GM15510 (cell line): ENCODE measurements around the gene DTX4.

ENCODE experiments used
- POLR2A ChIP-seq: IDR thresholded peaks from 3 replicates; pipeline ENCODE4 v1.6.1; 2011; ENCODE audit warnings: borderline replicate concordance; ENCODE audit not compliant: insufficient read length; ENCODE audit errors: extremely low read depth

The DTX4 gene

DNA sequence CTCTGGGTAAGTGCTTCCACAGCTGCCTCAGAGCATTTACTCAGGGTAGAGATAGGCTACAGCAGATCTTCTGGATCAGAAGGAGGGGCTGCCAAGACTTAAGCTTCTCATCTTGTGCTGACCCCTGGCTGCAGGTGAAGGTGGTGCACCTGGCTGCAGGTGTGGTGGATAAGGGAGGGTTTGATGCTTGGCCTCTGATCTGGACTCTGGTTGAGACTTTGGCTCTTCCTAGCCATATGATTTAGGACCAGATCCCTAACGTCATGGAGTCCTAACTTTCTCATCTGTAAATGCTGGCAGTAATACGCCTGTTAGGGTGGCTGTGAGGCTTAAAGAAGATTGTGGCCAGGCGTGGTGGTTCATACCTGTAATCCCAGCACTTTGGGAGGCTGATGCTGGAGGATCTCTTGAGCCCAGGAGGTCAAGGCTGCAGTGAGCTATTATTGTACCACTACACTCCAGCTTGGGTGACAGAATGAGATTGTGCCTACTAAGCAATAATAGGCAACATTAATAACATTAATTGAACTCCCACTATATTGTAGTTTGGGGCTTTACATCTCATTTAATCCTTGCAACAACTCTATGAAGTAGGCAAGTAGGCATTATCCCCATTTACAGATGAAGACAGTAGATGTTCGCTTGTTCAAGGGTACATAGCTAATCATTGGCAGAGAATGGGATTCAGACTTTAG, 10.7 kb downstream of the DTX4 start:
- no peak for TF ChIP-seq POLR2A

DNA sequence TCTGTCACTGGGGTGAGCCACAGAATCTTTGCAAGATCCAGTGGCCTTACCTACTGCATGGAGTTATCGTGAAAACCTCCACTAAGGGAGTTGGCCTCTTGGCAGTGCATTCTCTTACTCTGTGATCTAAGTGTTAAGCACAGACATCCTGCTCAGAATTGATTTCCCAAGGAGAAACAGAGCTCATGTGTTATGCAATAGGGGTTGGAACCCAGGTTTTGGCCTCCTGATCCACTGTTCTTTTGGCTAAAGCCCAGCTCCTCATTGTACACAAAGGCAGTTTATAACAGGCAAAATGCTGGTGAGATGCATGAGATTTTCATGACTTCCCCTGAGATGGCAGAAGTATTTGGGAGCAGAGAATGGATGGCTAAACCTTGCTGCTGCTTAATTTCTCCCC, 11.8 kb downstream of the DTX4 start:
- no peak for TF ChIP-seq POLR2A

DNA sequence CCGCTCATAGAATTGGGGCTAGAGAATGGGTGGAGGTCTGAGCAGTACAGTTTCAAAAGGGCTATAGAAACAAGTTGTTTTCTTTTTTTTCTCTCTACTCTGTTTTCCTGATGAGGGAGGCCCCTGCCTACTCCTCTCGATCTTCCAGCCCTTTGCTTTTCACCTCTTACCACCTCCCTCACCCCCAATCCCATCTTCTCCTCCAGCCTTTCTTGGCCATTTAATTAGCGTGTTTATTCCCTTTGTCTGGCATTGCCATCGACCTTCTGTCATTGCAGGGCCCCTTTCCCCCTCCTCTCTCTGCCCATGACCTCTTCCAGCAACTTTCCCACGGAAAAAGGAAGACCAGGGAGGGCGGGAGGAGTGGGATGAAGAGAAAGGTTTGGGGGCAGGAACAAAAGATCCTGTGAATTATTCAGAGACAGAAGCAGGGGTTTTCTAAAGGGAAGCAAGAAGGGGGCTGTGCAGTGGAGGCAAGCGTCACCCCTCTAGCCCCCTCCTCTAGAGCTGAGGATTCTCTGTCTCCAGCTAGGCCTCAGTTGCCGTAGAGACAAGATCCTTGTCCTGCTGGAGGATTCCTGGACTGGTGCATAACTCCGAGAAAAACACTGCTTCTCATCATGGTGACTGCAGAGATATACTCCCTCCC, 12.9 kb downstream of the DTX4 start:
- no peak for TF ChIP-seq POLR2A

DNA sequence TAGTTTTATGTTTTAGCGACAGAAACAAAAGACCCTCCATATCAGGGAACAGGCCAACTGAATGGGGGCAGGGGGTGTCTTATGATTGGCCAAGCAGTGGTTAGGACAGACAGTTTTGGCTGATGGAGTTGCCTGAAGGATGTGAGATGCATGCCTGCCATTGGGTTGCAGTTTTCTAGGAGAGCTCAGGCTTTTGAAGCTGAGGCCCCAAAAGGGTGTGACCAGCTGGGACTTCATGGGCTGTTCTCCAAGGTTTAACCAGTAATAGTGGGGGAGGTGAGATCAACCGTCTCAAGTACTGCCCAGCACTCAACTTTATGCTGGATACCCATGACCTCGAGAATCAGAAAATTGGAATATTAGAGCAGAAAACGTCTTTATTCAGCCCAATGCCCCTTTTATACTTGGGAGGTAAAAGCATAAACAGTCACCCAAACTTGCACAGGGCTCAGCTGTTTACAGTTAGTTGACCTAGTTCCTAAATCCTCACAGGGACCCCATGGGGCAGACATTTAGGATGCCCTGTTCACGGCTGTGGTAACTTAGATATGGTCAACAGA, 13.5 kb downstream of the DTX4 start:
- TF ChIP-seq POLR2A: no peak

DNA sequence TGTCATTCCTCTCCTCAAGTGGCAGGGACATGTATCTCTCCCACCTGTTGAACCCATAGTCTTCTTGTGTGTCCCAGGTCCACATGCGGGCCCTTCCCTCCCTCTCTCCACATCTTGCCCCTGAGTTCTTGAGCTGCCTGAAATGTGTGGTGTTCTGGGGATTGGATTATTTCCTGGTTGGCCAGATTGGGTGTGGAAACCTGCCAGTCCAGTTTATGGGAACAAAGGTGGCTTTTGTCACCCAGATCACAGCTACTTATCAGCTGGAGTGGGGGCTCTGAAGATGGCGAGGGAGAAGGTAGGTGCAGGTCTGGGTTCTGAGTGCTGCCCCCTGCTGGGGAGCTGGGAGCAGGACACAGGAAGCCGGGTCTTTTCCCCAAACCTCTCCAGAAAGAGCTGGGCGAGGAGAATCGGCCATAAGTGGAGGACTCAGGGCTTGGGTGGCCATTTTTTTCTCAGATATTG, 14.2 kb downstream of the DTX4 start:
- TF ChIP-seq POLR2A: no peak

DNA sequence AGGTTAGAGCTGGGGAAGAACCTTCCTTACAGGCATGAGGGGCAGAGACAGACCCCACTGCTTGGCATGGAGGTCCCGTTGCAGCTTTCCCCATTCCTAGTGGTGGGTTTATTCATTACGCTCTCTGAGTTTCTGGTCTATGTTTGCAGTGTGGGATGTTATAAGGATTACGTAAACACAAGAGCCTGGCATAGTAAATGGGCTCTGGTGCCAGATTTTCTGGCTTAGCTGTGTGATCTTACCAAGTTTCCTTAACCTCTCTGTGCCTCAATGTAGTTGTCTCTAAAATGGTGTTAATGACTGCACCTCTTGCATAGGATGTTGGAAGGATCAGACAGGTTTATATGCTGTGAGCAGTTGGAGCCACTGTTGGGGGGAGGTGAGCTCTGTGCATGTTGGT, 15.1 kb downstream of the DTX4 start:
- TF ChIP-seq POLR2A: no peak

DNA sequence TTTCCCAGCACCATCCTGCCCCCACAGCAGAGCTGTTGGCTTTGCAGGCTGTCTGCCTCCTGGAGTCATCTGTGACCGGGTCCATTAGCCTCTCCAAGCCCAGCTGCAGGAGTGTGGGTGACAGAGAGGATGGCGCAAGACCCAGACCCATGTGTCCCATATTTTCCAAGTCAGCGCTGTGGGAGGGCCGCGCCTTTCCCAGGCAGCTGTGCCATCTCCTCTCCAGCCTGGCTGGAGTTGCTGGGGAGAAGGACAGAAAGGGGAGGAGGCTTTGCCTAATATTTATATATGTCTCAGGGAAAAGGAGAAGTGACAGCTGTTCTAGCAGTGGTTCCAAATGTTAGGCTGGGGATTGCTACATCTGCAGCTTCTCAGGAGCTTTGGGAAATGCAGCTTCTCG, 15.7 kb downstream of the DTX4 start:
- TF ChIP-seq POLR2A: no peak

DNA sequence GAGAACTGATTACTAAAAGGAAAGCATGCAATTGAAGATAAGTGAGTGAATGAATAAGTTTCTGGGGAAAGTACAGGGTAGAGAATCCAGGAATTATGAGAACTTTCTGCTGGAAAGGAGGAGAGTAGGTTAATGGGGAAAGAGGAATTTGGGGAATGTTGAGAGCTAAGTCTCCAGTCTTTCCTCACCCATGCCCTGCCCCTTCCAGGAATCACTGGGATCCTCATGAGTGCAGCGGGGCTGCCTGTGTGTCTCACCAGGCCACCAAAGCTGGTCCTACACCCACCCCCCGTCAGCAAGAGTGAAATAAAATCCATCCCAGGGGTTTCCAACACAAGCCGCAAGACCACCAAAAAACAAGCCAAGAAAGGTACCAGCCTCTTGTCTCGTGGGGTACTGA, 17.0 kb downstream of the DTX4 start:
- TF ChIP-seq POLR2A: no peak

DNA sequence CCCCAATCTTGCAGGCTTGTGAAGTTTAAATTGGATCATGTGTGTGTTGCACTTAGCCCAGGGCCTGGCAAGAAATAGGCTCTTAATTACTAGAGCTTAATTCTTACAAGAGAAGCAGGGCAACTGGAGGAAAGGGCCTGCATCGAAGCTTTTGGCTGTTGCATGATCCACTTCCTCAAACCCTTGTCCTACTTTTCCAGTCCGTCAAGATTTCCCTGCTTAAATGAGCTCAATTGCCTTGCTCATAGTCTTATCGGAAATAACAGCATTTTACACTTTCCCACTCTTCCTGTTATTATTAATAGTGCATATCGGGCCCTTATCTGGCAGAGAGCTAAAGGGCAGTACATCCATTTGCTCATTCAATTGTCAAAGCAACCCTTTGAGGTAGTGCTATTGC, 18.1 kb downstream of the DTX4 start:
- no peak for TF ChIP-seq POLR2A

DNA sequence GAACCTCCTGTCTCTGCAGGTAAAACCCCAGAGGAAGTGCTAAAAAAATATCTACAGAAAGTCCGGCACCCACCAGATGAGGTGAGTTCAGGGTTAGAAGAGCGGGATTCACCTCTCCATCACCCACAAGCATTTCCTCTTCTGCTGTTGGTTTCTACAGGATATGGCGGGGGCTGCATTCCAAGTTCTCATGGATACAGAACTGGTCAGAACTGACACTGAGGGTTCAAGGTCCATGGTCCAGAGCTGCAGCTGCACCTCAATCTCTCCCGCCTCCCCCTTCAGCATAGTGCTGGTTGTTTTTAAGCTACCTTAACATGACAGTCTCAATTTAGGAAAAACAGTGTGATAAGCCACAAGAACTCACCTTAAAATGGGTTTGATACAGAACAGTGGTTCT, 19.2 kb downstream of the DTX4 start:
- TF ChIP-seq POLR2A: no peak

DNA sequence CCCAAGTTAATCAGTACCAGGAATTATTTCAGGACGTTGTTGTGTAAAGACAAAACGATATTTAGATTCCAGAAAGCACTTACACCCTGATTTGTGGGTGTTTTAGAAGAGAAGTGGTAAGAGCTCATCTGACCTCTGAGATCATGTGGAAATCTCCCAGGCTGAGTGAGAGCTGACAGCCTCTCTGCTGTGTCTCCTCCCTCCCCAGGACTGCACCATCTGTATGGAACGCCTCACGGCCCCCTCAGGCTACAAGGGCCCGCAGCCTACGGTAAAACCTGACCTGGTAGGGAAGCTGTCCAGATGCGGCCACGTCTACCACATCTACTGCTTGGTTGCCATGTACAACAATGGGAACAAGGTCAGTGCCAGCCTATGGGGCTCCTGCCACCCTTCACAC, 20.0 kb downstream of the DTX4 start:
- TF ChIP-seq POLR2A: no peak

DNA sequence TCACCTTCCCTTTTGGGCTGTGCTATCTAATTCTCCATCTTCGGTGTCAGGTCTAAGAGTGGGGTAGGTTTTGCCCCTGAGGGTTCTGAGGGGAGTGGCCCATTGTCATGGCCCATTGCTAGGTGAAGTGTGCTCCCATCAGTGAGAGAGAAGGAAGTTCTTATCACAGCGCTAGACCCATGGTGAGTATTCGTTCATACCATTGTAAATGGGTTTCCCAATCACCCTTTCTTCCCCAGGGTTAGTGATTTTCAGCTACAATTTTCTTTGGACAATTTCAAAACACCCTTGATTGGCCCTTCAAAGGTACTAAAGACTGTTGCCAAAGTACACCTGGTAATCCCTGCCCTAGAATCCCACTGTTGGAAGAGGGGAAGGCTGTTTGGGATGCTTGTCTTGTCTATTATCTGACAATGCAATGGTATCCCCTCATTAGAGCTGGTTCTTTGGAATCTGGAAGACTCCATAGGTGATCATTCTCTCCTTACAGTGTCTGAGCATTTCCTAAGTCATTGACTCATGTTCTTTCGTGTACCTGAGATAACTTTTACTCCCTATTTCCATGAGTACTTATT, 20.6 kb downstream of the DTX4 start:
- no peak for TF ChIP-seq POLR2A

DNA sequence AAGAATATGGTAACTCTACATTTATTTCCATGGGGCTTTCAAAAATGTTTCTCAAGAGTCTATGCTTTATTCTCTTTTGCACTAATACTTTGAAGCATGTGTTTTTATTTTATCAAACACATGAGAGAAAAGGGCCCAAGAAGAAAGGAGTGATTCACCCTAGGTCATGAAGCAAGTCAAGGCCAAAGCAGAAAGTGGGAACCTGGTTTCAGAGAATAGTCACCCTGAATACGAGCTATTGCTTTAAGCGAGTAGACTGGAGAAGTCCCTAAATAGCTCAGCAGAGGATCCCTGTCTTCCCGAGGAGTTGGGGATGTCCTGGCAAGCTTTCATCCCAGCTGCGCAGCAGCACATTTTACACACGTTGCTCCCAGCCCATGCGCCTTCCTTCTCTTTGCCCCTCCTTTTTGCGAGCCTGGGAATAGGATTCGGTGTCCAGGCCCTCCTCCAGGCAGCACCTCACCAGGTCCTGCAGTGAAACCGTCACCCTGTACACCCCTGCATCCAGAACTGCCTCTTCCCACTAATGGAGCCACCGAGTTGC, 21.7 kb downstream of the DTX4 start:
- no peak for TF ChIP-seq POLR2A

DNA sequence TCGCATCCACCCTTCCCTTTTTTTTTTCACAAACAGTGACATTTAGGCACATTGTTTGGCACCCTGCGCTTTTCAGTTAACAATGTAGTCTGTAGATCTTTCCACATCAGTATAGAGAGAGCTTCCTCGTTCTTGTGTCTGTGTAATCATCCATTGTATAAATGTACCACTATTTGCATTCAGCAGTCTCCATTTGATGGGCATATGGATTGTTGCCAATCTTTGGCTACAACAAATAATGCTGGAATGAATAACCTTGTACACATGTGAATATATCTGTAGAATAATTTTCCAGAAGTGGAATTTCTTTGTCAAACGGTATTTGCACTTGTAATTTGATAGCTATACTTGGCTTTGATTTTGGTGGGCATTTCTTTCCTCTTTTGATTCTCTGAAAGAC, 23.7 kb downstream of the DTX4 start:
- TF ChIP-seq POLR2A: no peak

DNA sequence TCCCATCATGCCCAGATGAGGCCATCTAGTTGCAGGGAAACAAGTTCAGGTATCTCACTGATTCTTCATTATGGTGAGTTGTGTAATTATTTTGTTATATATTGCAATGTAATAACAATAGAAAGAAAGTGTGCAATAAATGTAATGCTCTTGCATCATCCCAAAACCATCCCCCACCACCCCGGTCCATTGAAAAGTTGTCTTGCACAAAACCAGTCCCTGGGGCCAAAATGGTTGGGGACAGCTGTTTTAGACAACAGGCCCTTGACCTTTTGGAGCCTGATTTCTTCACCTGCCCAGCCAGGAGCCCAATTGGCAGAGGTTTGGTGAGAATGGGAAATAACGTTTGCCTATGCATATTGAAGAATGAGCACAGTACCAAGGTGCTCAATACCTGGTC, 24.8 kb downstream of the DTX4 start:
- no peak for TF ChIP-seq POLR2A

DNA sequence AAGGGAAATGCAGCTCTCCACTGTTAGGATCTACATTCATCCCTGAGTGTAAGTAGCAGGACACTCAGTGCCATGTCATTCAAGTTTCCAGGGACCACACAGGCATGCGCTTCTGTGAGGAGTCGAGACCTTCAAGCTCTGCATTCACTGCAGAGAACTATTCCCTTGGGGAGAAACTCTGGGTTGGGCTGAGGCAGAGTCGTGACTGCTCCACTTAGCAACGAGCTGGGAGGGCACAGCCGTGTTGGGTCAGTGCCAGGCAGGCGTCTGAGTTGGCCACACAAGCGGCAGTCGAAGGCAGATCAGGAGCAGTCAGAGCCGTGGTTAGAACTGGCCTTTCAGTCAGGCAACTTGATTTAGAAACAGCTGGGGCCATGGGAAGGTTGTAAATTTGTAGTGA, 26.1 kb downstream of the DTX4 start:
- no peak for TF ChIP-seq POLR2A

DNA sequence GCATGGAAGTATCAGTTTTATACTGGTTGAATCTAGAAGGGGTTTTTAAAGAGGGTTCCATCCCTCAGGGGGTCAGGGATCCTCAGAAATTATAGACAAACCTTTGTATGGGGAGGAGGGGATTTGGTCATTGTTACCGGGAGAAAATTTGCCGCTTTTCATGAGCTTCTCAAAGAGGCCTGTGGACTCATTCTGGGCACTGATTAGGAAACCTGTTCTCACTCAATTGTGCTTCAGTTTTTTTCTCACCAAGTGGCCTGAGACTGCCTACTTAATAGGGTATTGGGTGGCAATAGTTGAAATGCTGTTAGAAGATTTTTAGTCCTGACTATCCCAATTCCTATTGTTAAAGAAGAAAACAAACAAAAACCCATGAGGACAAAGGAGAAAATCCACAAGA, 26.8 kb downstream of the DTX4 start:
- TF ChIP-seq POLR2A: no peak
